ENCODE results near the gene ALDOB. TPM values are rescaled to one million over a fixed set of nuclear protein-coding genes. Genes with fewer than 3 reads are reported as not detected.

The ALDOB gene
- total RNA-seq, 2 donors from 2014 or later = 23.4 to 86.6 TPM

DNA sequence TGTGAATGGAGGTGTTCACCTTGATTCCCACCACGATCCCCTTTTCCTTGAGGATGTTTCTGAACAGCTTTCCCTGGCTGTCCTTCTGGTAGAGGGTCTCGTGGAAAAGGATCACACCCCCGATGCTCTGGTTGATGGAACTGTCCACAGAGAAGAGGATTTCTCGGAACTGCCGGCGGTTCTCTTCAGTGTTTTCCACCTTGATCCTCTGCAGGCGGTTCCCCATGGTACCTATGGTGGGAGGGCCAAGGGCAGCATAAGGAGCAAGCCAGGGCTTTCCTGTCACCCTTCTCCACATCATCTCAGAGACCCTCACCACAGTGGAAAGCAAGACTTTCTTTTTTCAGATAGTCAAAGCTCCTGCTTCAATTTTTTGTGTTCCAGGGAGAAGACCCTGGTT lies 5.8 kb downstream of the ALDOB start:
- Histone ChIP-seq H3K27me3 (no peaks in the 10 kb centered on the region), H3K36me3 (replicated peaks in 1 of 2; ENCODE audit: insufficient read depth in 1 of 2, low read depth in 2 of 2) (no peaks in the 10 kb centered on the region), H3K9me3 (no peaks in the 10 kb centered on the region), H3K27ac (no peak overlapping the region), H3K4me3 (no peak overlapping the region), H3K4me1 (peaks cover 21% of the 10 kb centered on the region)
- DNase-seq (no peak), ATAC-seq (no peak)
- 91 to 92% methylated on average over 7 of the region's 7 CpGs for WGBS, 2 donors
- TF ChIP-seq, protein P1, sequence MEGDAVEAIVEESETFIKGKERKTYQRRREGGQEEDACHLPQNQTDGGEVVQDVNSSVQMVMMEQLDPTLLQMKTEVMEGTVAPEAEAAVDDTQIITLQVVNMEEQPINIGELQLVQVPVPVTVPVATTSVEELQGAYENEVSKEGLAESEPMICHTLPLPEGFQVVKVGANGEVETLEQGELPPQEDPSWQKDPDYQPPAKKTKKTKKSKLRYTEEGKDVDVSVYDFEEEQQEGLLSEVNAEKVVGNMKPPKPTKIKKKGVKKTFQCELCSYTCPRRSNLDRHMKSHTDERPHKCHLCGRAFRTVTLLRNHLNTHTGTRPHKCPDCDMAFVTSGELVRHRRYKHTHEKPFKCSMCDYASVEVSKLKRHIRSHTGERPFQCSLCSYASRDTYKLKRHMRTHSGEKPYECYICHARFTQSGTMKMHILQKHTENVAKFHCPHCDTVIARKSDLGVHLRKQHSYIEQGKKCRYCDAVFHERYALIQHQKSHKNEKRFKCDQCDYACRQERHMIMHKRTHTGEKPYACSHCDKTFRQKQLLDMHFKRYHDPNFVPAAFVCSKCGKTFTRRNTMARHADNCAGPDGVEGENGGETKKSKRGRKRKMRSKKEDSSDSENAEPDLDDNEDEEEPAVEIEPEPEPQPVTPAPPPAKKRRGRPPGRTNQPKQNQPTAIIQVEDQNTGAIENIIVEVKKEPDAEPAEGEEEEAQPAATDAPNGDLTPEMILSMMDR (IDR thresholded peaks at IDR 0.05) = no peak
- TF ChIP-seq POLR2A (IDR thresholded peaks at IDR 0.05) = no peak
- intact Hi-C loops (cut with DNase I) = no loop called here

DNA sequence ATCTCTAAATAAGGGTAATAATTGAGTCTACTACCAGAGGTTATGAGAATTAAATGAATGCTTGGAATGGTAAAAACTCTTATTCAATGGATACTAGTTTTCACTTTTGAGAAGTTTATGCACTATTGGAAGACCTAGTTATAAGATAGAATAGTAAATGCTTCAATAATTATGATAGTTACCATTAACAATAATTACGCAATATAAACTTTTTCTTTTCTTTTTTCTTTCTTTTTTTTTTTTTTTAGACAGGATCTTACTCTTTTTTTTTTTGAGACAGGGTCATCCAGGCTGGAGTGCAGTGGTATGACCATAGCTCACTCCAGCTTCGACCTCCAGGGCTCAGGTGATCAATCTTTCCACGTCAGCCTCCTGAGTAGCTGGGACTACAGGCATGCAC lies 6.7 kb downstream of the ALDOB start:
- WGBS, 2 donors = 66 to 78% methylated on average over 3 of the region's 3 CpGs
- Histone ChIP-seq H3K27ac (no peak overlapping the region), H3K4me3 (no peak overlapping the region), H3K9me3 (no peaks in the 10 kb centered on the region), H3K27me3 (no peaks in the 10 kb centered on the region), H3K4me1 (peaks cover 15% of the 10 kb centered on the region), H3K36me3 (replicated peaks in 1 of 2; ENCODE audit: insufficient read depth in 1 of 2, low read depth in 2 of 2) (no peaks in the 10 kb centered on the region)
- ATAC-seq (no peak), DNase-seq (no peak)
- intact Hi-C loops (cut with DNase I) = no loop called here
- TF ChIP-seq, protein P1 (IDR thresholded peaks at IDR 0.05) = no peak
- no peak for TF ChIP-seq POLR2A (IDR thresholded peaks at IDR 0.05)

DNA sequence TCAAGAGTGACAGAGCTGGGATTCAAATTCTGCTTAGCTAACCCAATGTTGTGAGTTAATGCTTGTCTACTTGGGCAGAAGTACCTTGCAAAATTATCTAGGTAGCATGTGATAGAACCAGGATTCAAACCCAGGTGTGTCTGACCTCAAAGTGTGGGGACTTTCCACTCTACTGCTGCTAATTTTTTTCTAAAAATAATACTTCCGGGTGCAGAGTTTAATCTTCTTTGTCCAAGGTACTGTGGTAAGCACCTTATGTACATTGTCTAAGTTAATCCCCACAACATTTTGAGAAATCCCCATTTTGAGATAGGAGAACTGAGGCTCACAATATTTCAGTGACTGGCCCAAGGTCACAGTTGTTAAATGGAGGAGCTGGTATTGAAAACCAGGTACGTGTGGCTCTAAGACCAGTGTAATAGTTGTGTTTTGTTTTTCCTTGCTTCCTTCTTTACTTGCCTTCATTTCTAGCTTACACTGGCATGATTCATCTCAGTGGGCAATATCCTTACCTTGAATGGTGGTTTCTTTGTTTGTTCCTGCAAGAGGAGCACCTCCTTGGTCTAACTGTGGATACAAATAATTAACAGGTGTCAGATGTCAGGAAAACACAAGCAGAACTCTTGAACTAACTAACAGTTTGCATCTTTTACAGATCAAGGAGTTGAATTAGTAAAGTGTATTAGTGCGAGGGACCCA lies 7.5 kb downstream of the ALDOB start:
- Histone ChIP-seq H3K4me3 (no peak overlapping the region), H3K36me3 (replicated peaks in 1 of 2; ENCODE audit: insufficient read depth in 1 of 2, low read depth in 2 of 2) (no peaks in the 10 kb centered on the region), H3K27ac (no peak overlapping the region), H3K4me1 (peaks cover 12% of the 10 kb centered on the region), H3K9me3 (no peaks in the 10 kb centered on the region), H3K27me3 (no peaks in the 10 kb centered on the region)
- DNase-seq = no peak
- TF ChIP-seq POLR2A (IDR thresholded peaks at IDR 0.05) = no peak
- TF ChIP-seq, protein P1 (IDR thresholded peaks at IDR 0.05) = no peak
- intact Hi-C loops (cut with DNase I) = no loop called here
- no peak for ATAC-seq
- WGBS, 2 donors = 72 to 82% methylated on average over 3 of the region's 3 CpGs

DNA sequence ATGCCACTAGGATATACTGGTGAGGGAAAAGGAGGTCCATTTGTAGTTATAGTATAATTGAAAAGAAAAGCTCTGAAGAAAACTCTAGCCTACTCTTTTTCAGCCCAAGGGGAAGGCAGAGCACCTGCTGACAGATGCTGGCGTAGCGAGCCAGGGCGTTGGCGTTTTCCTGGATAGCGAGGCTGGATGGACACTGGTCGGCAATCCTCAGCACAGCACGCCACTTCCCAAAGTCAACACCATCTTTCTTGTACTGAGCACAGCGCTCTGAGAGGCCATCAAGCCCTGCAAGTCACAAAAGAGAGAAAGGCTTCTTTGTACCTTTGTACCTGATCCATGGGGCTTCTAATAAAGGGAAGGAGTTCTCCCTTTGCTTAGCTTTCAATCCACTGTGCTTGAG lies 8.2 kb downstream of the ALDOB start:
- intact Hi-C loops (cut with DNase I) = no loop called here
- 93% methylated on average over 8 of the region's 8 CpGs for WGBS, 2 donors
- no peak for DNase-seq

More for the DNA sequence above, 8.2 kb downstream of the ALDOB start:
- Histone ChIP-seq H3K9me3 (no peaks in the 10 kb centered on the region), H3K4me3 (no peak overlapping the region), H3K36me3 (replicated peaks in 1 of 2; ENCODE audit: insufficient read depth in 1 of 2, low read depth in 2 of 2) (no peaks in the 10 kb centered on the region), H3K27me3 (no peaks in the 10 kb centered on the region), H3K4me1 (peaks cover 12% of the 10 kb centered on the region), H3K27ac (no peak overlapping the region)
- no peak for ATAC-seq
- TF ChIP-seq POLR2A (IDR thresholded peaks at IDR 0.05) = no peak
- TF ChIP-seq, protein P1 (IDR thresholded peaks at IDR 0.05) = no peak
